Endometrial microvascular endothelial cells (primary cell): ENCODE results near the gene IGSF23. TPM values are rescaled to one million over a fixed set of nuclear protein-coding genes. Genes with fewer than 3 reads are reported as not detected.

Source experiments
- in situ Hi-C: cut with HindIII; loops from 2 replicates; pipeline ENCODE4 v1.10.0; 2017; ENCODE audit warnings: low sequenced_read_pairs, low pct_unique_long_range_greater_than_20kb; ENCODE audit errors: inconsistent ontology term
- total RNA-seq: library from RNA; depleted of rRNA; stranded (reverse); fragments of >200 nt; gene quantifications from one replicate; pipeline ENCODE4 v1.2.3, GENCODE V29; 2015; ENCODE audit errors: inconsistent ontology term

Gene IGSF23, protein sequence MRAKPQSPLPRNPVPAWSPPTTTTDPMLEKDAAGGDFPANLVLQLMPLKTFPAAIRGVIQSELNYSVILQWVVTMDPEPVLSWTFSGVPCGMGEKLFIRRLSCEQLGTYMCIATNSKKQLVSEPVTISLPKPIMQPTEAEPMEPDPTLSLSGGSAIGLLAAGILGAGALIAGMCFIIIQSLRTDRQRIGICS
- total RNA-seq, result not detected

DNA sequence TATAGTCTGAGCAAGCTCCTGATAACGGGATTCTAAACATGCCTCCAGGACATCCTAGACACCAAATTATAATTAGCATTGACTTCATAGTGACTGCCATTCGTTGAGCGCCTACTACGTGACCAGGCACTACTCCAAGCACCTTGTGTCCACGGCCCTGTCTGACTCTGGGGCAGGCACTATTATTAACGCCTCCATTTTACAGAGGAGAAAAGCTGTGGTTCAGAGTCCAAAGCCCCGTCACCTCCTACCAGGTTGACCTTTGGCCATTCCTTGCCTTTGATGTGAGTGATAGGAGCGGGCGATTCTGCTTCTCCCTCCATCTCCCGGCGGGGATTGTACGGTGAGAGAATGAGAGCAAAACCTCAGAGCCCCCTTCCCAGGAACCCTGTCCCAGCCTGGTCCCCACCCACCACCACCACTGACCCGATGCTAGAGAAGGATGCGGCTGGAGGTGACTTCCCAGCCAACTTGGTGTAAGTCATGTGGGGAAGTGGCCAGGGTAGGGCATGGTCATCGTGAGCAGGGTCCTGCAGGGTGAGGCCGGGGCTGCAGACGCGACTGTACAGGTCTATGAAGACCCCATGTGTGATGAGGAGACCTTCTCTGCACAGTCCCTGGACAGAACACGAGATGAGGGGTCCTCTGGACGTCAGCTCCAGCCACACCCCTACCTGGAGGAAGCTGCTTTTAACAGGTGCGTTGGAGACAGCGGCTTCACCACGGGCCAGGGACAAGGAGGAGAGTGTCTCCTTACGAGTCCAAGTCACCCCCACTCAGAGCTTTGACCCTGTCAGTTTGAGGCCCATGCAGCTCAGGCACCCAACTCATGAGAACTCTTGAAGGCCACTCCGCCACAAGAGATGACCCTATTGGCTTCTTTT lies at the start of gene IGSF23:
TSS of gene IGSF23 (plus strand) at position 269 of the 884 bp plus-strand sequence. CDS start at position 352, 83 bp downstream.
- in situ Hi-C loops, result no loop called here

DNA sequence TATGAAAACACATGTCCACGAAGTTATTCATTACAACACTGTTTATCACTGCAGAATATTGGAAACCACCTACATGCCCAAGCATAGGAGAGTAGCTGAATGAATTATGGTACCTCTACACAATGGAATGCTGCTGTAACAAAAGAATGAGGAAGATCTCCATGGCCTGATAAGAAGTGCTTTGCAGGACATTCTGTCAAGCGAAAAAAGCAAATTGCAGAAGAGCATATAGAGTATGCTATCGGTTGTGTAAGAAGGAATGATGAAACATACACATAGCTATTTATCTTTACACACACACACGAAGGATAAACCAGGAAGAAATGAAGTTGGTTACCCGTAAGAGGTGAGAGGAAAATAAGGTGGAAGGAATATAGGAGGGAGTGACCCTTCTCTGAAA lies 46.4 kb upstream of the IGSF23 start:
- in situ Hi-C loops, result no loop called here

DNA sequence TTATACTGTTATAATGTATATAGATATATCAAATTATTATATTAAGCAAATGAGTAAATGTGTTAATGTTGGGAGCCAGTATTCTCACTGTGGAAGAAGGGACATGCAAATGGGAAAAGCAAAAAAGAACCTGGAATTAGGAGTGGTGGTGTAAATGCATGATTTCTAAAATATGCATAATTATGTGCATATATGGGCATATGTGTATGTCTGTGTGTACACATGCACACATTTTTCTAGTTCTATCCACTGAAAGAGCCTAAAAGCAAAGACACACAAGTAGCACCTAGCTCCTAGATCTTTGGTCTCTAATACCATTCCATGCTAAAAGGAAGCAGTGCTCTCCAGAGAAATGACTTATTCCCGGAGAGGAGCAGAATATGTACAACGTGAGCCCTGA lies 45.6 kb upstream of the IGSF23 start:
- in situ Hi-C loops, result no loop called here

DNA sequence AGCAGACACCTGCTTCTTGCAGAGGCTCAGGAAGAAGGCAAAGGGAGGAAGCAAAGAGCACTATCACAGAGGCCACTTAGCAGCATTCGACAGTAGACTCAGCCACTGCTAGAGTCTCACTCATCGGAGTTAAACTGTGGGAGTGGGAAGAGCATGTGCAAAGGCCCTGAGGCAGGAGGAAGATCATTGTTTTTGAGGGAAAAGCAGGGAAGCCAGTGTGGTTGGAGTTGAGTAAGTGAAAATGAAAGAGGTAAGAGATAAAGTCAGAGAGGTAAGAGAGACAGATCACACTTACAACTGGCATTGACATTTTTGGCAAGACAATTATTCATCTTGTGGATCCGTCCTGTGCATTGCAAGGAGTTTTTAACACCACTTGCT lies 42.8 kb upstream of the IGSF23 start:
- in situ Hi-C loops, result no loop called here

DNA sequence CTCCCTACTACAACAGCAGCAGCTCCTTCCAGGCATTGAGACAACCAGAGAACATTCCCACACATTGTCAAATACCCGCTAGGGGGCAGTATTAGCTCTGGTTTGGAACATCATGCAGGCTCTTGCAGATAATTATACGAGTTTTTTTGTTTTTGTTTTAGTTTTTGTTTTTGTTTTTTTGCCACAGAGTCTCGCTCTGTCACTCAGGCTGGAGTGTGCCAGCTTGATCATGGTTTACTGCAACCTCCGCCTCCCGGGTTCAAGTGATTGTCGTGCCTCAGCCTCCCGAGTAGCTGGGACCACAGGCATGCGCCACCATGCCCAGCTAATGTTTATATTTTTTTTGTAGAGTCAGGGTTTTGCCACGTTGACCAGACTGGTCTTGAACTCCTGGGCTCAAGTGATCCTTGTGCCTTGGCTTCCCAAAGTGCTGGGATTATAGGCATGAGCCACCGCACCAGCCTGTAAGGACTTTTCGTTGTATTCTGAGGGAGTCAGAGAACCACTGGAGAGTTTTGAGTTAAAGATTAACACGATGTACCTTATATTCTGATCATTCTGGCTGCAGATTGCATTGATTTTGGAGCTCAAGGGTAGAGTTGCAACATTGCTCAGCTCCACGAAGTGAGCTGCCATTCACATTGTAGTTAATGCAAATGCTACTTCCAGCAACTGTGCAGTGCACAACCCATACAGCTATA lies 42.2 kb upstream of the IGSF23 start:
- in situ Hi-C loops, result no loop called here

DNA sequence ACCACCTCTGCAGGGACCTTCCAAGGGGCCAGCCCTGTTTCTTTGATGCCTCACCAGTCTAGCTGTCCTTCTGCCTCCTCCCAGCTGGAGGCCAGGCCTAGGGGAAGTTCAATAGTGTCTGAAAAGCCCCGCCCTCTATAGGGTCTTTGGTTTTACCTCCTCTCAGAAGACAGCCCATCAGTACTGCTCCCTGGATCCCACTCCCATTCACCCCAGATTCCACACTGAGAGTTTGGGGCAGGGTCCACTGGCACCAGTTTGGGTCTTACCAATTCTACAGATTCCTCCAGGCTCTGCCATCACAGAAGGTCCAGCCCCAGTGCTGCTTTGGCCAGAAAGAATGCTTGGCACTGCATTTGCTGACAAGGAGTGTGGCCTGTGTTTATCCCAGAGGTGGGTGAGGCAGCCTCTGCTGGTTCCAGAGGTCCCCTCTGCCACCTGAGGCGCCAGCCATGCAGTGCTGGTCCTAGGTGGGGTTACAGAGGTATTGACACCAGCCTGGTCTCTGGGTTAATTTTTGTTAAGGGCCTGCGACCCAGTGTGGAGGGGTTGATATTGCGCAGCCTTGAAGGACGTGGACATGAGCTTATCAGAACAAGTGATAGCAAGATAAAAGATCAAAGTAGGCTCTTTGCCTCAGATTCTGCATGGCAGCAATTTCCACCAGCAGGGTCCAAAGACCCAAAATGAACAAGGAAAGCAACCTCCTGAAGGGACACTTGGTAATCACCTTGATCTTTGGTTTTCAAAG lies 41.4 kb upstream of the IGSF23 start:
- in situ Hi-C loops, result no loop called here

DNA sequence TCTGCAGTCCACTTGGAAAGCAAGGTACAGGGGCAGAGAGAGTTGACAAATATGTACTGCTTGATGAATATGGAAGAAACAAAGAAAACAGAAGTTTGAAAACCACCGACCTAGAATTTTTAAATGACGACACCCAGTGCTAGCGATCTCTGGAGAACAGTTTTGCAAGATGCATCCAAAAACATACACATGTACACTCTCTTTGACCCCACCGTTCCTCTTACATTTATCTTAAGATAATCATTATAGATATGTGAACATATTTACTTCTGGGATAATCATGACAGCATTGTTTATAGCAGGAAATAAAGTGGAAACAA lies 40.8 kb upstream of the IGSF23 start:
- in situ Hi-C loops, result no loop called here

DNA sequence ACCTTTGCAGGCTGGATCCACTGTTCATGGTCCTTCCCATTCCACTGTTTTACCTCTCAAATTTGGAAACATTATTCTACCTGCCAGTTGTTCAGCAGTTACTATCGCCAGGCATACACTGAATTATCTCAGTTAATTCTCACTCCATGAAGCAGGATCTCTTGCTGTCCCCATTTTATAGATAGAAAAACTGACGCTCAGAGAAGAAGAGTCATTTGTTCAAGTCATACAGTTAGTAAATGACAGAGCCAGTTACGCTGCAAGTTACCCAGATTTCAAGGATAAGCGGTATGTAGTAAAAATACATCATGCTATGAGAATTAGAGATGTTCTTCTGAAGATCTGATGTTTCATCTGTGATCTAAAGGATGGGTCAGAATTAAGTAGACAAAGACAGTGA lies 40.2 kb upstream of the IGSF23 start:
- in situ Hi-C loops, result no loop called here

DNA sequence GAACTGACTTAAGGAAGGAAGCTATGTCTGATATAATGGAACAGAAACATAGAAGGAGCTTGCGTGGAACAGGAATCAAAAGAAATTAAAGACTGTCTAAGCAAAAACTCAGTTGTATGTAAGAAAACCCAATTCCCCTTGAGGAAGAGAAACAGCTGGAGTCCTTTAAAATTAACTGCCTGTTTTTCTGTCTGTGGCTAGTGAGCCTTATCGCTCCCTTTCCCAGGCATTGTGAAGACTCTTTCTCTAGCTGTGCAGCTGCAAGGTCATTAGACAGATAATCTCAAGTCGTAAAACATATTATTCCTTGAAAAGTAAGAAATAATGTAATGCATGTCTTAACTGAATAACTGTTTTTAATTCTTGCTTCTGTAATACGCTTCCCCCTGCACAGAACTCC lies 39.7 kb upstream of the IGSF23 start:
- in situ Hi-C loops, result no loop called here

DNA sequence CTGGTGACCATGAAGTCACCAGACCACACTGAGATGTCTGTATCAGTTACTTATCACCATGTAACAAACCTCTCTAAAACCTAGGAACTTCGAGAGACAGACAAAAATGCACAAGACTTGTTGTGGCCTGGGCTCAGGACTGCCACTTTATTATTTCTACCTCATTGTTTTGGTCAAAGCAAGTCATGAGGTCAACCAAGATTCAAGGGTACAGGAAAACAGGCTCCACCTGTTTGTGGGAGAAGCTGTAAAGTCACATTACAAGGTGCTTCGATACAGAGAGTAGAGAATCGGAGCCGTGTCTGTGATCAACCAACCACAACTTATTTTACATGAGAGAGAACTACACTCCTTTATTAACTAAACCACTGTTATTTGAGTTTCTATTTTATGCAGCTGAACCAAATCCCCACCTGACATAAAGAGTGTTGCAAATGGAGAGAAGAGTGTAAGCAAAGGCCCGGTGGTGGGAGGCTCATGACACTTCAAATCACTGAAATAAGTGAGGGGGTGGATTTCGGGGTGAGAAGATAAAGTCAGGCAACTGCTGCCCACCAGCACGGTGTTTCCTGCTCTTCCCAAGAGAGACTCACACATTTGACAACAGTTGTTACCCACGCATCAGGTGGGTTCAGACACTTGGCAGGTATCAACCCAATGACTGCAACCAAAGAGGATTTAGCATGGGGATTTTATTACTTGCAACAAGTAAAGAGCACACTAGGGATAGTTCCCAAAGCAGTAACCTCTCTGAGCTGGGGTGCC lies 39.0 kb upstream of the IGSF23 start:
- in situ Hi-C loops, result no loop called here

DNA sequence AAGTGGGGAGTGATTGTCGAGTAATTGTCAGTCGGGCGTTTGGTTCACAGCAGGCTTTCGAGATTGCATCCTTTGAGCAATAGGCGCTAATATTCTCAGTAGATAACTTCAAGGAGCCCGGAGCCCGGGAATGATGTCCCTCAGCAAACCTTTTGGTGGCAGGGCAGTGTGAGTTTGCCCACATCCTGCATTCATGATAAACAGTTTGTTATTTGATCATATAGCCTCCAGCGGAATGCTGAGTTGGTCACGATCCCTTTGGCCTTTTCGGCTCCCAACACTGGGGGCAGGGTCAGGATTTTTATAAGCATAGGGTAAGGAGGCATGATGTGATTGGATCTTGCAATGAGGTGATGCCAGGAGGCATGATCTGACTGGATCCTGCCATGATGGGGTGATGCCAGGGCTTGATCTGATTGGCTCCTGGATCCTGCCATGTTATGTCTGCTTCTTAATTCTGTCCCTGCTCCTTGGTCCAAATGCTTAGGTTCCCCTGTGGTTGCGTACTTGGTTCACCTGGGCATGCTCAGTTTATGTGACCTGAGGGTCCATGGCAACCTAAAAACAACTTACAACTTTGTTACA lies 38.2 kb upstream of the IGSF23 start:
- in situ Hi-C loops, result no loop called here

DNA sequence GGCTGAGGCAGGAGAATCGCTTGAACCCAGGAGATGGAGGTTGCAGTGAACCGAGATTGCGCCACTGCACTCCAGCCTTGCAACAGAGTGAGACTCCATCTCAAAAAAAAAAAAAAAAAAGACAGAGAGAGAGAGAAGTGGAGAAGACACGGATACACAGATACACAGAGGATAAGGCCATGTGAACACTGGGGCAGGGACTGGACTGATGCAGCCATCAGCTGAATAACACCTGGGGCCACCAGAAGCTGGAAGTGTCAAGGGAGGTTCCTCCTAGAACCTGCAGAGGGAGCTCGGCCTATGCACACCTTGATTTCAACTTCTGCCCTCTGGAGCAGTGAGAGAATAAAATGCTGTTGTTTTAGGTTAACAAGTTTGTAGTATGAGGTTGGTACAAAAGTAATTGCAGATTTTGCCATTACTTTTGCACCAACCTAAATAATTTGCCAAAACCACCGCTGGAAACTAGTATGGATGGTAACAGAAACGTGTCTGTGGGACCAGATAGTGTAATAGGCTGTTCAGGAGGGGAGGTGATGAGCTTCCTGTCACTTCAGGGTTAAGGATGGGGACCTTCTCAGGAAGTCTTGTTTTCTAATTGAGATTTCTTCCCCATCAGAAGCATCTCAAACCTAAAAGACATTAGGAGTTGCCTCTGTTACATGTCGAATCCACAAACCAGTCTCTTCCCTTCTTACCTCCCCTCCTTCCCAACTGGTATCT lies 36.4 kb upstream of the IGSF23 start:
- in situ Hi-C loops, result no loop called here

DNA sequence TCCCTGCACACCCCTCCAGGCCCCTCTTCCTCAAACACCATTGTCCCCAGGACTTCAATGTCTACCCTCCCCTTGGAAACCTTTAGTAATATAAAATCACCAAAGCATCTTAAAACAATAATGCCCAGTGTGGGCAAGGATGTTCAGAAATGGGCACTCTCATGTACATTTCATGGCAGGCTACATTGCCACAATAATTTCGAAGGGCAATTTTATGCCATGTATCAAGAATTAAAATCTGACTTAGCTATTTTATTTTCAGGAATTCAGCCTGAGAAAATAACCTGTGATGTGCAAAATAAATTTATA lies 35.8 kb upstream of the IGSF23 start:
- in situ Hi-C loops, result no loop called here

DNA sequence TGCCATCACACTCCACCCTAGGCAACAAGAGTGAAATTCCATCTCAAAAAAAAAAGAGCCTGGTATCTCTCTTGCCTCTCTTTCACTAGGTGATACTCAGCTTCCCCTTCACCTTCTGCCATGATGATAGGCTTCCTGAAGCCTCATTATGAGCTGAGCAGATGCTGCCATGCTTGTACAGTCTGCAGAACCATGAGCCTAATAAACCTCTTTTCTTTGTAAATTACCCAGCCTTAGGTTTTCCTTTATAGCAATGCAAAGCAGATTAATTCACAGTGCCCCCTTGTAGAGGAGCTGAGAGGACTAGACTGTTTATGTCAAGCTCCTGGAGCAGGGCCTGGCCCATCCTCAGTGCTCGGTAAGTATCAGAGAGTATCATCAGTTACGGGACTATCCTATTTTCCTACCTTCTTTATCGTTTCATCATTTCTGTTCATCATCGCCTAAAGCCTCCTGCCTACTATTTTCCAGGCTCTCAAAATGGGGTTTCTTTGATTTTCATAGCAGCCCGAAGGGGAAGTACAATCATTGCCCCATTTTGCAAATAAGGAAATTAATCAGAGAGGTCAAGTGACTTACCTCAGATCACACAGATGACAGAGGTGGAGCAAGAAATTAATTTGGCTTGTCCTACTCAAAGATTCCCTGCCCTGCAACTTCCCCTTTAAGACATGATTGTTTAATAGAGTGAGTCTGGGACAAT lies 33.5 kb upstream of the IGSF23 start:
- in situ Hi-C loops, result no loop called here

DNA sequence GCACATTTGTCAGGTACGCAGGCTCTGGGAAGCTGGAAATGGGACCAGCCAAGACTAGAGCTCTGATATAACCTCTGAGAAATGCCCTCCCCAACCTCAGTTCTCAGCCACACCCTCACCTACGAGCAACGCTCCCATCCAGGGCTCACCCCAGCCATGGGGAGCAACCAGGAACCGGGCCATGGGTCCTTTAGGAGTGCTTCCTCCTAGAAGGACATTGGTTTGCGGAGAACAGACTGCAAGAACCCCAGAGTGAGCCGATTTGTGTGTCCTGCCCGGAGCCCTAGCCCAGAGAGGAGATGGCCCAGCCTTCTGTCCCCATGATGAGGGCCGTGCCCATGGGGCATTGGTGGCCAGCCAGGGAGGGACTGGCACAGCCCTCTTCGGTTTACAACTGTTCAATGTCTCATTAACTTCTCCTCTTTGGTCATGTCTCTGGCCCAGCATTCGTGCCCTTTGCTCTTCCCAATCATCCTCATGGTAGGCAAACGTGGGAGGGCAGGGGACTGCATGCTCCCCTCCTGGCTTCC lies 32.9 kb upstream of the IGSF23 start:
- in situ Hi-C loops, result no loop called here

DNA sequence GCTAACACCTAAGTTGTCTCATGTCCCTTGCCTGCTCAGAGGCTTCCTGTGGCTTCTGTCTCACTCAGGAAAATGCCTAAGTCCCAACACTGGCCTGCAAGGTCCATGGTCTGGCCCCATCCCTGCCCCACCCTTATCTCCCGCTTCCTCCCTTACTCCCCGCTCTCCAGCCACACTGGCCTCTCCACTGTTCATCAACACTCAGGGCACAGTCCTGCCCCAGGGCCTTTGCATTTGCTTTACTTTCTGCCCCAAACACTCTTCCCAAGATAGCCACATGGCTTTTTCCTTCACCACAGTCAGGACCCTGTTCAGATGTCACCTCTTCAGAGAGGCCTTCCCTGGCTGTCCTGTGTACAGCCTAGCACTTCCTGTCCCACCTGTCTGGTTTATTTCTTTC lies 32.1 kb upstream of the IGSF23 start:
- in situ Hi-C loops, result no loop called here

DNA sequence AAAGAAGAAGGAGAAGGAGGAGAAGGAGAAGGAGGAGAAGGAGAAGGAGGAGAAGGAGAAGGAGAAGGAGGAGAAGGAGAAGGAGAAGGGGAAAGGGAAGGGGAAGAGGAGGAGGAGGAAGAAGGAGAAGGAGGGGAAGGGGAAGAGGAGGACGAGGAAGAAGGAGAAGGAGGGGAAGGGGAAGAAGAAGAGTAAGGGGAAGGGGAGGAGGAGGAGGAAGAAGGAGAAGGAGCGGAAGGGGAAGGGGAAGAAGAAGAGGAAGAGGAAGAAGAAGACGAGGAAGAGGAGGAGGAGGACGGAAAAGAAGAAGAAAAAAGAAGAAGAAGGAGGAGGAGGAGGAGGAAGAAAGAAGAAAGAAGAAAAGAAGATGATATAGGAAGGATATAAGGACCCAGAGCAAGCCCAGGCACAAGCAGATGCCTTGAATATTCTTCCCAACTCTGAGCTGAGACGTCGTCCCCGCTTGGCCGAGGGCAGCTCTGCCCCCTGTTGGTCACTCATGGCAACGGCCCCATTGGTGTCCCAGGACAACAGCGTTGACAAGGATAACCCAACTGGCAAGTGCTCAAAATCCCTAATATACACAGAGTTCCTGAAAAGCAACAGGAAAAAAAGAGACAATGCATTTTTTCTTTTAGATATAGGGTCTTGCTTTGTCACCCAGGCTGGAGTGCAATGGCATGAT lies 30.6 kb upstream of the IGSF23 start:
- in situ Hi-C loops, result no loop called here
